Fibroblast of the aortic adventitia (primary cell): ENCODE results near the gene HIF1AN. TPM values are rescaled to one million over a fixed set of nuclear protein-coding genes. Genes with fewer than 3 reads are reported as not detected.

Source experiments
- DNase-seq: peaks from one replicate; pipeline ENCODE4 v3.0.0-alpha.2; 2010; ENCODE audit warnings: low read depth
- H3K4me3 ChIP-seq: 2 replicates; pipeline ENCODE4 v1.5.1; 2011; ENCODE audit warnings: low read depth, mild to moderate bottlenecking, control low read depth, low read length, moderate library complexity
- CTCF ChIP-seq: IDR thresholded peaks from 2 replicates; pipeline ENCODE4 v1.5.1; 2011; ENCODE audit warnings: mild to moderate bottlenecking, low read length, control low read depth, inconsistent platforms; ENCODE audit not compliant: insufficient read depth
- total RNA-seq: library from RNA; depleted of rRNA; stranded (reverse); fragments of >200 nt; gene quantifications from 2 replicates; pipeline ENCODE4 v1.2.3, GENCODE V29; 2012; ENCODE audit warnings: low replicate concordance

The HIF1AN gene
- 12.9 and 17.3 TPM in 2 replicates for total RNA-seq

GRCh38 chr10:100535715-100536353 is at the start of gene HIF1AN:
HIF1AN (plus strand) TSS chr10:100535943; CDS start chr10:100535959, 16 bp downstream.
- DNase-seq = peak; percentile 97
- TF ChIP-seq CTCF = peak; percentile 98
- peak within 1 kb of the TSS; percentile 93 for H3K4me3 ChIP-seq

DNA sequence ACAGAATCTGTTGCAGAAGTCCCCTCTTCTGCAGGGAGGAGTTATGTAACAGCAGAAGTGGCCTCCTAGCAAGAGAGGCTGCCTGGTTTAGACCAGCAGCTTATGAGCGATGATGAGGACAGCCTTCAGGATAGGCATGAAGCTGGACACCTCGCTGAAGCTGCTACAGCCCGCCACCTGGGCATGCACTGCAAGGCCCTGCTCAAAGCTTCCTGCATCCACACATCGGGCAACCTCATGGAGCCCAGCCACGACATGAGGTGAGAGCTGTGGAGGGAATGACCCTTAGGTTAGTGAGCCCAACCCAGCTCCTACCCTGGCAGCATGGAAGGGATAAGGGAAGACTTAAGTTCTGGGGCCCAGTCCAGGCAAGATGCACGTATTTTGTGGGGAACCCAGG is 48.2 kb upstream of the HIF1AN start:
- no peak overlapping the region for H3K4me3 ChIP-seq
- no peak for TF ChIP-seq CTCF
- DNase-seq = no peak

GRCh38 chr10:100489396-100489795 is 46.3 kb upstream of the HIF1AN start:
- no peak overlapping the region for H3K4me3 ChIP-seq
- TF ChIP-seq CTCF = no peak
- no peak for DNase-seq

GRCh38 chr10:100490531-100490930 is 45.2 kb upstream of the HIF1AN start:
- no peak for TF ChIP-seq CTCF

GRCh38 chr10:100496567-100496966 is 39.2 kb upstream of the HIF1AN start:
- no peak overlapping the region for H3K4me3 ChIP-seq
- TF ChIP-seq CTCF = no peak
- DNase-seq = no peak

More at GRCh38 chr10:100490531-100490930, 45.2 kb upstream of the HIF1AN start:
- no peak for DNase-seq
- H3K4me3 ChIP-seq = no peak overlapping the region

DNA sequence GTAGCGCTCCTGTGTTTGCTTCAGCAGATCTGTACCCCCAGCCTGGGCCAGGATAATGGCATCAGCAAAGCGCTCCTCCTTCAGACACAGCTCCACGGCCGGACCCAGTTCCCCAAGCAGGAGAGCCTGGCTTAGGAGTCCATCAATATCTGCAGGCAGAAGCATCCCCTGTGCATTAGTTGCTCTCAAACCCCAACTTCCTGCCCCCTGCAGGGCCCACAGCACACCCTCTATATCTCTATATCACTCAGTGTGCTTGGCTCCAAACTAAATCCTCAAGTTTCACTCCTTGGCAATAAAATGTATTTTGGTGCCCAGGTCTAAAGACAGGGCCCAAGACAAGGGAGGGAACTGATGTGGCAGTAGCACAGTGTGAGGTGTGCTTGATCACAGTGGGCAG is 37.7 kb upstream of the HIF1AN start:
- H3K4me3 ChIP-seq = no peak overlapping the region
- no peak for DNase-seq
- no peak for TF ChIP-seq CTCF

- H3K4me3 ChIP-seq = no peak overlapping the region
- TF ChIP-seq CTCF = no peak
- peak; percentile 41 for DNase-seq
These were observed 34.3 kb upstream of the HIF1AN start for GRCh38 chr10:100501423-100501822.
